Pons (tissue), 1 donor: ENCODE results near the gene SLAMF8.

Experiments used
- DNase-seq: peaks from one replicate; pipeline ENCODE4 v3.0.0-alpha.2; 2016; ENCODE audit warnings: low spot score

The SLAMF8 gene

DNA sequence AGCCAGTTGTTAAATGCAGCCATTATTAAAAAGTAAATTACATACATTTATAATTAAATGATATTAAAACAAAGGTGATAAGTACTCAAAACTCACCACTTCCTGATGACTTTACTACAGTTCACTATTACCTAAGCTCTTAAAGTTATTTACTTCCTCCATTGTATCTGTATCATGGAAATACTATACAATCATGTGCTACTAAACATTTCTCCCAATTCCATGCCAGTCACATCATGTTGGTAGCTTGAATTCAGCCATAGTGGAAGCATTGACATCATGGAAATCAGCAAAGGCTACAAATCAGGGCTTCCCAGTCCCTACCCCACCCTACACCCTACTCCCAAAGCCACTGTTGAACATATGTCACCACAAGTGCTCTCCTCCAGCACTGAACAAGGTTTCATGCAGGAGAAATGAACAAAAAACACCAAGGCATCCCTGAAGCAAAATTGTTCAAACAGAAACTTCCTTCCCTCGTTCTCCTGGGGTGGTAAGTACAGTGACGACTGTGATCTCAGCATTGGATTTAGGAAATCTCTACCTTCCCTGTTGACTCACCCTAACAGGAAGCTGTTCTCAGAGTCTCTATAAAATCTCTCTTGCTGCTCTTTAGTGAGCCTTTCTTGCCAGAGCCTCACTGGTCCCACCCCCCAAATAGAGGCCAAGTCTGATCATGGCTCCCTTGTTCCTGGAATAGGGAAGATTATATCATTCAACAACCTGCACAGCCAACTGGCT lies 23.1 kb downstream of the SLAMF8 start:
- DNase-seq, result no peak

DNA sequence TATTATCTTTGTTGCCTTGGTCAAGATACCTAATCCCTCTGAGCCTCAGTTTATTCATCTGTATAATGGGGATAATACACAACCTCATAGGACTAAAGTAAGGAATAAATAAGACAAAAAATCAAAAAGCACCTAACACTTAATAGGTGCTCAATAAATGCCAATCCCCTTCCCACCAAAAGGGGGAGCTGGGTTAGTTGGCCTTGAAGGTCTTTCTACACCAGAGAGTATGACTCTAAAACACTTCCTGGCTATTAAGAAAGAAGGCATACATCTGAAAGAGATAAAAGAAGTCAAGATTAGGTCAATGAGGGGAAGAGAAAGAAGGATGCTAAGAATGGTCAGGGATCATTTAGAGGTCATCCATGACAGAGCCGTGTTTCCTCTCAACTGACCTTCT lies 24.7 kb downstream of the SLAMF8 start:
- no peak for DNase-seq

DNA sequence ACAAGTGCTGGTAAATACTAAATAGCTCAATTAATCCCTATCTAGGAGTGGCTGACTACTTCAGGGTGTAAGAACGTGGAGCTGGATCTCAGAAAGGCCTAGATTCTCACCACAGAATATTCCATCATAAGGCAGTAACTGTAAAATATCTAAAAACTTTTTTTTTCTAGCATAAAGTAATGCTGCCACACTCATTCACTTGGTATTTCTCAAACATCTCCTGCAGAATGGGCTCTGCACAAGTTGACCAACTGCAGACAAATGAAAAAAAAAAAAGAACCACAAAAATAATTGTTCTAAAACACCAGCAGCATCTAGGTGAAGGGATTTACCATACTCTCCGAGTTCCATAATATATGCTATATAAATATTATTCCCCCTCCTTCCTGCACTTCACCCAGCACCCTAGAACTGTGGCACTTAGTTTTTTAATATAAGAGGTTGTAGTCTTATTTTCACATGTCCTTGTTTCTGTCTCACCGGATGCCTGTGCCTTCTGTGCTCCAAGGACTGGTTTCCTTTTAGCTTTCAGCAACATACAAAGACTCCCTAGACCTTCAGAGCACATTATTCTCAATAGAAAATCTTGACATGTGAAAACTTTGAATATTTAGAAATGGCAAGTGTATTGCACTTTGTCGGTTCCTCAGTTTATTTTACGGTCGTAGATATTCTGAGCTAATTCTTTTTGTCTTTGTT lies 26.9 kb downstream of the SLAMF8 start:
- DNase-seq, result no peak

DNA sequence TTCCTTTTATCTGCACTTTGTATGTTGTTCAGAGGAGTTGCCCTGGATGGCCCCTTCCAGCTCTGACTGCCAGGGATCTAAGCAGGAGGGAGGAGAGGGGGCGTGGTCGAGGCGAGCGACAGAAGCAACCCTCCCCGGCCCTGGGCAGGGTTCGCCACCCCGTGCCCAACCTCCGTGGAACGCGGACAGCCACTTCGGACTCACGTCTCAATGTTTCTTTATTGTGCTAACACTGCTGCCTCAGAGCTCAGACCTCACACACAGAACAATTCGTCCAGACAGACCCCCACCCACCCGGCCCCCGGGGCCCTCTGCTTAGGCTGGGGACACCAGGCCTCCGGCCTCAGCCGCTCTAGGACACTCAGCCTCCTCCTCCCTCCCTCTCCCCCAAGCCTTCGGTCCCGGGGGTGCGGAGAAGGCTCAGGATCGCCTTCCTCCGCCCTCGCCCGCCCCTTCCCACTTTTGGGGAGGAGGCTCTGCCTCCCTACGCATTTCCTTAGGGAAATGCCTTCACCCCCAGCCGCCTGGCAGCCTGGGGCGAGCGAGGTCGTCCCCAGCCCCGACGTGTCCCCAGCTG lies 27.5 kb downstream of the SLAMF8 start:
- peak; percentile 39 for DNase-seq

DNA sequence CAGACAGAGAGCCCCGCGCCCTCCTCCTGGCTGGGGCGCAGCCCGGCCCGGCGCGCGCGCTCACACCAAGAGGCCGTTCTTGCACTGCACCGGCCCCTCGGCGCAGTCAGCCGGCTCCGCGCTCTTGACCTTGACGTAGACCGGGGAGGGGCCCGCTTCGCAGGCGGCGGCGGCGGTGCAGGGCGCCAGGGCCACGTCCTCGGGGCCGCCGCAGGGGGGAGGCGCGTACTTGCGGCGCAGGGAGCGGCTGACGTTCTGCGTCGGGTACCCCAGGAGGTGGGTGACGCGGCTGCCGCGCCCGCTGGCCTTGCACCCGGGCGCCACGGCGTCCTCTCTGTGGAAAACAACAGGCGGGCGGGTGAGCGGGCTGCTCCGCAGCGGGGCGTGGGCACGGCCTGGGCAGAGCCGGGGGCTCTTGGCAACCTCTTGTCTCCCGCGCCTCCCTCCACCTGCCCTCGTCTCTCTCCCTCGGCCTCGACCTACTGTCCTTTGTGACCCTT lies 28.1 kb downstream of the SLAMF8 start:
- peak; percentile 53 for DNase-seq

DNA sequence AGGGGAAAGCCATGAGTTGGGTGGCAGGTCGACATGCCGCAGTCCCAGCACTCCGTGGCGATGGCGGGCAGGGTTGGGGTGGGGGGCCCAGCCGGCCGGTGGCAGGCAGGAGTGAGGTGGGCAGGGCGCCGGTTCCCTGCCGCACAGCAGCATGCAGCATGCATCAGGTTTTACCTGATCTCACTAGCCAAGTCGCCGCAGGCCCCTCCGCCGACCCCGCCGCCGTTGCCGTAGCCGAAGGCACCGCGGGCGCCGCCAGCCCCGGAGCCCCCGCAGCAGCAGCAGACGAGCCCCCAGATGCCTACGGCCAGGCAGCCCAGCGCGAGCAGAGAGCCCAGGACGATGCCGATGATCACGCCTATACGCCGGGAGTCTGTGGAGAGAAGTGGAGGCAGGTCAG lies 29.0 kb downstream of the SLAMF8 start:
- no peak for DNase-seq

DNA sequence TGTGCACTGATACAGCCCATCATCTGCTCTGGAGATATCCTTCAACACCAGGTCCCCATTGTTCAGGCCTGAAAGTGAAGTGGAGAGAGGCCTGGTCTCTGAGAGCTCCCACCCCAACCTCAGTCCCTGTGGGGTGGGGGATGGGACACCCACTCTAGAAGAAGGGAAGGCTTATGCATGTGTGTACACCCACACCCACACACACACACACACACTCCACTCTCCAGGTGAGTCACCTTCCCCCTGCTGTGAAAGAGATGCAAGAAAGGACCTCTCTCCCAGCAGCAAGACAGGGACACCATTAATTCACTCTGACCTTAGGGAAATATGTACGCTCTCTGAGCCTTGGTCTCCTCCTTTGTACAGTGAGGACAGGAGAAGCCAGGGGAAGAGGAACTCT lies 29.9 kb downstream of the SLAMF8 start:
- no peak for DNase-seq

DNA sequence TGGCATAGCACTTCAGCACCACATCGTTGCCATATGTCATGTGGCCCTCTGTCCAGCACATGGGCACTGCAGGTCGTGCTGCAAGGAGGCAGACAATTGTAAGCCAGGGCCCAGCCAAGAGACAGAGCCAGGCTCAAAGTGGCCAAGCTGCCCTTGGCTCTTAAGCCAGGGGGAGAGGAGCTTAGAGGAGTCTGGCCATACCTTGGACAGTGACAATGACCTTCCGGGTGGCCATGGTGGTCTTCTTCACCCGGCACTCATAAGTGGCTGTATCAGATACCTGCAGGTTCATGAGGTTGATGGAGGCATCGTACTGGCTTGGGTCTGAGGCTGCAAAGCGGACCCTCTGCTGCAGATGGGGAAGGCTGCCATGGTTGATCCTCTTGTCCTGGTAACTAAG lies 31.2 kb downstream of the SLAMF8 start:
- no peak for DNase-seq

DNA sequence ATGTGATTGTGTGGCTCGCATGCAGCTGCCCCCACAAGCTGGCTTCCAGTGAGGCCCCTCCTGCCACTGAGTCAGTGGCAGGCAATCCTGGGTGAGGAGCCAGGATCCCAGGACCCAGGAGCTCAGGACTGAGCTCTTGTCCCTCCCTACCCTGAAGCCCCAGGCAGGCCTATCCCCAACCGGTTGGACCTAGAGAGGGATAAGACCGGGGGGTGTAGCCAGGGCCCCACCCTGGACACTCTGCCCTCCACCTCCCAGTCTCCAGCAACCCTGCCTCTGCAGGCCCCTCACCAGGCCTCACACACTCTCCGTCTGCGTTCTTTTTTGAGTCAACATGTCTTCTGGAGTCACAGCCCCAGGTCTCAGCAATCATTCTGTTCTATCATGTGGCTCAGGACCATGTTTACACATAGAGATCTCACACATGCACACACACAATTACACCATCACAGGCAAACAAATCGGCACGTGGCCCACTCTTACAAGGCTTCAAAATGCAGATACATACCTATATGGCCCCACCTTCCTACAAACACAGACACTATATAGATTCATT lies 33.2 kb downstream of the SLAMF8 start:
- DNase-seq, result no peak

DNA sequence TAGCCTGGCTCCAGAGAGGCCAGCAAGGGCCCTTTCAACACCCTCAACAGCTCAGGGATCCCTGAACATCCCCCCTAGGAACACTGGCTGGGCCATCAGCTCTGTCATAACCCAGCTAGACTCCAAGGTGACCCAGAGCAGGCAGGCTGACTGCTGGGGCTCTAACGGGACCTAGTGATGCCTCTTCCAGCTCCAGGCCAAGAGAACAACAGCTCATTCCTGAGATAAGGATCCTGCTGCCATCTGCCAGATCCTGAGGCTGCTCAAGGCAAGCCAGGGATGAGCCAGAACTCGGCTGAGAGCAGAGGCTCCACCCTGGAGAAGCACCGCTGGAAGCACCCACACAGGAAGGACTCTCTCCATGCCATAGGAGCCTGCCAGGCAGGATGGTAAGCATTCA lies 33.8 kb downstream of the SLAMF8 start:
- DNase-seq, result no peak

DNA sequence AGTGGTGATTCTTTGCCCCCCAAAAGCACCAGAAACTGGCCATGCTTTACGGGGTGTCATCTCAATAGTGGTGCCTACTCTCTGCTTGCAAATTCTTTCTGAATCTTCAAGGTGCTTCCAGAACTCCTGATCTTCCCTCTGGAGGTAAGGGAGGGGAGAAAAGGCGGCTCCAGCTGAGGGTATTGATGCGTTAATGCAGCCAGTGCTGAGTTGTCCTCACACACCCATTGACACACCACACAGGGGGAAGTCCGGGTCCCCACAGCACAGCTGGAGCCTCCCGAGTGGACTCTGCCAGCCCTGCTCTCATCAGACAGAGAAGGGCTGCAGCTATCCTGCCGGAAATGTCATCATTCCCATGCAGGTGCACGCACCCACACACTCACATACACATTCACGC lies 34.5 kb downstream of the SLAMF8 start:
- no peak for DNase-seq

DNA sequence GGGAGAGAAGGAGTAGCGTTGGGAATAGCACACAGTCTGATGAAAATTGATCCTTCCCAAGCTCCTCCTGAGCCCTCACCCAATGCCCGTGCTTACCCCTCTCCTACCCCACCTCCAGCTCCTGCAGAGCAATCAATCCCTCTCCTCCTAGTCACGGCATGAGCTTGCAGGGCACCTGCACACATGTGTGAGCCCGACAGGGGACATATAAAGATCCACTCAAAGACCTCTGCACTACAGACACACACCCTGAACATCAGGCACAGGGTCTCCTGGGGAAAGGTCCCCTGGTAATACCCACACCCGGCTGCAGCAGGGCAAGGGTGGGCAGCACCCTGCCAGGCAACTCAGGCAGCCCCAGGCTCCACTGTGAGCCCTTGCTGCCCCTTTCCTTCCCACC lies 35.4 kb downstream of the SLAMF8 start:
- DNase-seq, result no peak

DNA sequence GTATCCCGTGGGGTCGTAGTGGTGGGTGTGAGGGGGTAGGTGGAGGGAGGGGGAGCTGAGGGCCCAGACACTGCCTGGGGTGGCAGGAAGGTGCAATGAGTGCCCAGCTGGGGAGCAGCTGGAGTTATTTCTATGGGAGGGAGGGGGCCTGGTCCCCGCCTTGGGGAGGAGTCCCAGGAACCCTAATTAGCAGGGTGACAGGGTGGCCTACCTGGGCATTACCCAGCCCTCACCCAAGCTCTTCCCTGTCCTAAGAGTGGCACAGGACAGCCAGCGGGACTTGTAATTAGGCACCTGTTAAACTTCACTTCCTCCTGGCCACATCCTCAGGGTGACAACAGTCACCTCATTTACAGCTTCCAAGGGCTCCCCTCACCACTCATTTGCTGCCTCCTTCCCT lies 35.9 kb downstream of the SLAMF8 start, which contains the start of gene VSIG8:
VSIG8 (minus strand) TSS at position 101 of the 400 bp plus-strand sequence. CDS start 136 bp downstream, outside the sequence.
- no peak for DNase-seq

DNA sequence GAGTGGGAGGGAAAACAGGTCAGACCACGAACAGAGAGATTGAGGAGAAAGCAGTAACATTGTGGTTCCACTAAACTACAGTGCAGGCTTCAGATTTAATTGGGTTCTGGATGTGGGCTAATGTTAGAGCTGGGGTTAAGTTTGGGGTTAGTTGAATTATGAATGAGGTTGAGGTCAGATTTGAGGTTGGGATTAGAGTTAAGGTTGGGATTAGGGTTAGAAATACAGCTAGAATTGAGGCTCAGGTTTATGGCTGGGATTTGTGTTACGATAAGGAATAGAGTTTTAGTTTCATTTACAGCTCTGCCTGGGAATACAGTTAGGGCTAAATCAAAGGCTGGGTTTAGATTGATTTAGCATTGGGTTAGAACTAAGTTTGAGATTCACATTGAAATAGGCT lies 37.6 kb downstream of the SLAMF8 start:
- DNase-seq, result no peak

DNA sequence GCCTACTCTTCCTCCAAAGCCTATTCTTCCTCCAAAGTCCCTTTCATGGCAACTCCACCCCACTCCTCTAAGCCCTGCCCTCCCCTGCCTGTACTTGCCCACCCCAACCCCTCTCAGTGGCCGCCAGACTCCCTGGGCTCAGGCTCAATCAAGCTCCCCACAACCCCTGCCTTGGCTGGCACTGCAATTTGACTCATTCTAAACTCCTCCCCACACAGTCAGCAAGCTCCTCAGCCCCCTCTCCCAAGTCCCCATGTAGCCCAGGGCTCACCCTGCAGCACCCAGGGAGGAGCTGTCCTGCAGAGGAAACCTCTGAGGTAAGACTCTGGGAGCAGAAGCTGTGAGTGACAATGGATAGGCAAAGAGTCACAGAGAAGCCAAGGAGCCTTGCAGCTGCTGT lies 39.4 kb downstream of the SLAMF8 start:
- no peak for DNase-seq

DNA sequence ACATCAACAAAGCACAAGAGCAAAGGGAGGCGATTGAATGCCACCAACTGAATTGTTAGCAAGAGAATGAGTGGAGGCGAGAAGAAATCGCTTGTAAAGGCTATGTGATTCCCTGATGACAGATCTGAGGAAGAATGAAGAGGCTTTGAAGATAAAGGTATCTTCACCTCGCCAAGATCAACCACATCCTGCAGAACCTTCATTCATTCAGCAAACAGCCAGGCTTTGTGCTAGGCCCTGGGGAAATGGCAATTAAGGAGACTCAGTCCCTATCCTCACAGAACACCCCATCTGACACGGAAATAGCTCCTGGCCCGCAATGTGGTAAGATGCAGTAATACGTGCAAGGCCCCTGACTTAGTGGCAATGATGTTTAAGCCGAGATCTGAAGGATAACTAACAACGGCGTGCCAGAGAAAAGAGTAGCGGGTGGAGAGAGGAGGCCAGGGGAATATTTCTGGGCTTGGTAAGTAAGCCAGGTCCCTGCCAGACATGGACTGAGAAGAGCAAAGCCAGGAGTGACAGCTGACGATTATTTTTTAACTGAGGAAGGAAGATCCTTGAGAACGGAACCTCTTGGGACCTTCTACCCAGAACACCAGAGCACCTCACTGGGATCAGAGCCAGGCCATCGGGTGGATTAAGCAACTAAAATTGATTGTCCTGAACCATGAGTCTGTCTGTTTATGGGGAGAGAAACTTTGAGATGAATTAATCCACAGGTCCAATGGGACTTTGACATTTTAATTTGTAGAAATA lies 40.4 kb downstream of the SLAMF8 start:
- DNase-seq, result no peak

DNA sequence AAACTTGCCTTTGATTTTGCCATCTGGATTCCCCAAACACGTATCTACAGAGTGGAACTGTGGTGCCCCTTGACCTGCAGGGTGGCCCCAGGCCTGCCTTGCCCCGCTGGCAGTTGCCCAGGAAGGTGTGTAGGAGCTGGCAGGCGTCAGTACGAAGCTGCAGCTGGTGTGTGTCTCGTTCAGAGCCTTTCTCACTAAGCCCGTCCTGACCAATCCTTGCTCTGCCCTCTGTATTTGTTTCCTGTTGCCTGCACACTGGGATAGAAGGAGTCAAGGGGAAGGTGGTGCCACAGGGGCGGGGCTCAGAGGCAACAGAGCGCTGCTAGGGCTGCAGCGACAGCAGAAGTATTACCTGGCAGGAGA lies 41.0 kb downstream of the SLAMF8 start:
- DNase-seq, result no peak

DNA sequence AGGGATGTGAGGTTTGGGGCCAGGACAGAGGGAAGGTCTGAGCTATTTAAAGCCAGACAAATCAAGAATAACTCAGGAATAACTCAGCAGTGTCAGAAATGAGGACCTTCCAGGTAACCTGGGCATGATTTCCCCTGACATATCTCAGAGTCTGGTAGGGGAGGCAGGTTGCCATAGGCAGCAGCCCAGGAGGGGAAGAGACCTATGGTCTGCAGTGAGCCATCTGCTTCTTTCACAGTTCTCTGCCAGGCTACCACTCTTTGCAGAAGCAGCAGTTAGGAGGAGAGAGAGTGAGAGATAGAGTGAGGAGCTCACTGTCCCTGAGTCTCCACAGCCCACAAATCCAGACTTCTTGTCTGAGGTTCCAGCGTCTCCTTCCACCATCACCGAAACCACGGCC lies 42.1 kb downstream of the SLAMF8 start:
- no peak for DNase-seq

DNA sequence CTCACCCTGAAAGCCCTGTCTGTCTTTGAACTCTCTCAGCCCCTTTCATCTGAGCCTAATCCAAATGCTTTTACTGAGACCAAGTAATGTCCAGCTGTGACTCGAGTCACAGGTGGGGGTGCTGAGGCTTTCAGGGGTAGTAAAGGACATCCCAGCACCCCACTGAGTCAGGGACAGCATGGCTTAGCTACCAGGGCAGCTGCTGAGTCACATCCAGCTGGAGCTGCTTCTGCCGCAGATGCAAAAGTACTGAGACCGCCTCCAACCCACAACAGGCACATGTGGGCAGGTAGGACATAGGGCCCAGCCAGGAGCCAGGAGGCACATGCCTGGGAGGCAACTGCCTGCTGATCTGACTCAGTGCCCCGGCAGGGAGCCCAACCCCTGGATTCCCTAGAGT lies 42.5 kb downstream of the SLAMF8 start:
- DNase-seq, result no peak

DNA sequence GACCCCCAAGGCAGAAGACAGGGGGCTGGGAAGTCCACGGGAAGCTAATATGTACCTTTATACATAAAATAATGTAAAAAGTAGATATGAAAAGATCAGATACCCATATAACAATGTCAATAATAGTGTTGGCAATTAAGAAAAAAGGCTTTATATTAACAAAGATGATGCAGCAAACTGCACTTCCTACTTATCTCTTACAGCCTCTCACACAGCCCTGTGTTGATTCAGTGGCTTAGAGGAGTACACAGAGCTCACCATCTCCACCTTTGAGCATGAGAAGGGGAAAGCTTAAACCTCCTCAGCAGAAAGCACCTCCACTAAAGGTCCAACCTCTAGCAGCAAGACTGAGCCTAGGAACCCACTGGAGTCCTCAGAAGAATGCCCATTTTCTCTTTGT lies 42.9 kb downstream of the SLAMF8 start:
- no peak for DNase-seq

DNA sequence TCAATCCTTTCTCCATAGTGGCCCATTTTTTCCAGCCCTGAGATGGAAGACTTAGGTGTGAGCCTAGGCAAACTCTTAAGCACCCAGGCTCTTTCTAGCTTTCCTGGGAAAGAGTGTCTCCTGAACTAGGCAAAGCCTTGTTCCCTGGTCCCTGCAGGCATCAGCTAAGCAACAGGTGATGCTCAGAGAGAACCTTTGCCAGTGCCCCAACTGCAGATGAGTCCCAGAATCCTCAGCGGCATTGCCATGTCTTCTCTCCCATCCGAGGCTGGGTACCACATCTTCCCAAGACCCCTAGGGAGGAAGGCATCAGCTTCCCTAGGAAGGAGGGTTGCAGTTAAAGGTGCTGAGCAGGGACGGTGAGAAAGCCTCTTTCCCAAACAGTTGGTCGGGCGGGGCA lies 44.0 kb downstream of the SLAMF8 start:
- no peak for DNase-seq

DNA sequence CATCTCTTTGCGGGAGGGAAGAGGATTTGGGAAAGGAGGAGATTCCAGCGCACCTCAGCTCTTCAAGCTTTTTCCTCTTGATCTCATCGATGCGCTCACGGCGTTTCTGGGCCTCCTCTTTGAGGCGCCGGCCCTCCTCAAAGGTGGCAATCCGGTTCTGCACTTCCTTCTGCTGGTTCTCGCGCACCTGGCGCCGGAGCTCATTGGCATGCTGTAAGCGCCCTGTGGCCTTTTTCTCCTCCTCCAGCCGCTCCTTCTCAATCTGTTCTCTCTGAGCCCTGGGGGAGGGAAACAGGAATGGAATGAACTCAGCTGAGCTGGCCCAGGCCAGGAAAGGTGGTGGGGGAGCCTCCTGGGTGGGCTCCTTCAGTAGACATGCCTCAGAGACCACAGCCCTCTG lies 46.2 kb downstream of the SLAMF8 start:
- DNase-seq, result no peak
